ENCODE results near the gene RPL32.
"Not testable (repeated sequence)": the region's sequence is repeated elsewhere in the genome, so short reads cannot be mapped to it uniquely, and the experiment has no call there.

DNA sequence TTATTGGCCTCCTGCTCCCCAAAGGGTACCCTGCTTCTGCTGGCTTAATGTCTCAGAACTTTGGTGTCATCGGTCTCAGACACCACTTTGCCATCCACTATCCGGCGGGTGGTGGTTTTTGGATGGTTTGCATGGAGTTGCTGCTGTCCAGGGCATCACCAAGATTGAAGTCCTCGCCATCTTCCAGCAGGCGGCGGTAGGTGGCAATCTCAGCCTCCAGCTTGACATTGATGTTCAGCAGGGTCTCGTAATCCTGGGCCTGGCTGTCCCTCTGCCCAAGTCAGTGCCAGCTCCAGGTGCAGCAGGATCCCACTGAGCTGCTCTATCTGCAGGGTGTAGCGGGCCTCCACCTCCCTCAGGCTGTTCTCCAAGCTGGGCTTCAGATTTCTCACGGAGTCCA lies 54.0 kb downstream of the RPL32 start:
- TF ChIP-seq EZH2 (IDR thresholded peaks at IDR 0.05; ENCODE audit: borderline replicate concordance, insufficient read depth, low read length, poor library complexity, severe bottlenecking); POLR2AphosphoS5 (IDR thresholded peaks at IDR 0.05); RAD21 (conservative IDR thresholded peaks at IDR 0.05); EP300 (conservative IDR thresholded peaks at IDR 0.05; ENCODE audit: poor library complexity, severe bottlenecking); MXI1 (conservative IDR thresholded peaks at IDR 0.05; ENCODE audit: poor library complexity, severe bottlenecking); SMC3 (conservative IDR thresholded peaks at IDR 0.05; ENCODE audit: poor library complexity): not testable (repeated sequence)
- TF ChIP-seq, protein P1, sequence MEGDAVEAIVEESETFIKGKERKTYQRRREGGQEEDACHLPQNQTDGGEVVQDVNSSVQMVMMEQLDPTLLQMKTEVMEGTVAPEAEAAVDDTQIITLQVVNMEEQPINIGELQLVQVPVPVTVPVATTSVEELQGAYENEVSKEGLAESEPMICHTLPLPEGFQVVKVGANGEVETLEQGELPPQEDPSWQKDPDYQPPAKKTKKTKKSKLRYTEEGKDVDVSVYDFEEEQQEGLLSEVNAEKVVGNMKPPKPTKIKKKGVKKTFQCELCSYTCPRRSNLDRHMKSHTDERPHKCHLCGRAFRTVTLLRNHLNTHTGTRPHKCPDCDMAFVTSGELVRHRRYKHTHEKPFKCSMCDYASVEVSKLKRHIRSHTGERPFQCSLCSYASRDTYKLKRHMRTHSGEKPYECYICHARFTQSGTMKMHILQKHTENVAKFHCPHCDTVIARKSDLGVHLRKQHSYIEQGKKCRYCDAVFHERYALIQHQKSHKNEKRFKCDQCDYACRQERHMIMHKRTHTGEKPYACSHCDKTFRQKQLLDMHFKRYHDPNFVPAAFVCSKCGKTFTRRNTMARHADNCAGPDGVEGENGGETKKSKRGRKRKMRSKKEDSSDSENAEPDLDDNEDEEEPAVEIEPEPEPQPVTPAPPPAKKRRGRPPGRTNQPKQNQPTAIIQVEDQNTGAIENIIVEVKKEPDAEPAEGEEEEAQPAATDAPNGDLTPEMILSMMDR (IDR thresholded peaks at IDR 0.05; ENCODE audit: poor library complexity, severe bottlenecking), result not testable (repeated sequence)
- TF ChIP-seq, protein P2, sequence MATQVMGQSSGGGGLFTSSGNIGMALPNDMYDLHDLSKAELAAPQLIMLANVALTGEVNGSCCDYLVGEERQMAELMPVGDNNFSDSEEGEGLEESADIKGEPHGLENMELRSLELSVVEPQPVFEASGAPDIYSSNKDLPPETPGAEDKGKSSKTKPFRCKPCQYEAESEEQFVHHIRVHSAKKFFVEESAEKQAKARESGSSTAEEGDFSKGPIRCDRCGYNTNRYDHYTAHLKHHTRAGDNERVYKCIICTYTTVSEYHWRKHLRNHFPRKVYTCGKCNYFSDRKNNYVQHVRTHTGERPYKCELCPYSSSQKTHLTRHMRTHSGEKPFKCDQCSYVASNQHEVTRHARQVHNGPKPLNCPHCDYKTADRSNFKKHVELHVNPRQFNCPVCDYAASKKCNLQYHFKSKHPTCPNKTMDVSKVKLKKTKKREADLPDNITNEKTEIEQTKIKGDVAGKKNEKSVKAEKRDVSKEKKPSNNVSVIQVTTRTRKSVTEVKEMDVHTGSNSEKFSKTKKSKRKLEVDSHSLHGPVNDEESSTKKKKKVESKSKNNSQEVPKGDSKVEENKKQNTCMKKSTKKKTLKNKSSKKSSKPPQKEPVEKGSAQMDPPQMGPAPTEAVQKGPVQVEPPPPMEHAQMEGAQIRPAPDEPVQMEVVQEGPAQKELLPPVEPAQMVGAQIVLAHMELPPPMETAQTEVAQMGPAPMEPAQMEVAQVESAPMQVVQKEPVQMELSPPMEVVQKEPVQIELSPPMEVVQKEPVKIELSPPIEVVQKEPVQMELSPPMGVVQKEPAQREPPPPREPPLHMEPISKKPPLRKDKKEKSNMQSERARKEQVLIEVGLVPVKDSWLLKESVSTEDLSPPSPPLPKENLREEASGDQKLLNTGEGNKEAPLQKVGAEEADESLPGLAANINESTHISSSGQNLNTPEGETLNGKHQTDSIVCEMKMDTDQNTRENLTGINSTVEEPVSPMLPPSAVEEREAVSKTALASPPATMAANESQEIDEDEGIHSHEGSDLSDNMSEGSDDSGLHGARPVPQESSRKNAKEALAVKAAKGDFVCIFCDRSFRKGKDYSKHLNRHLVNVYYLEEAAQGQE (IDR thresholded peaks at IDR 0.05; ENCODE audit: borderline replicate concordance), result not testable (repeated sequence)
